Body of pancreas (tissue), 4 donors: ENCODE measurements around the gene TUBGCP2. TPM values are rescaled to one million over a fixed set of nuclear protein-coding genes. Genes with fewer than 3 reads are reported as not detected.

Experiments
- ATAC-seq: fragments of 150-250 bp; one replicate; pipeline ENCODE4 v1.9.1; 2016
- DNase-seq, 4 donors: peaks; one replicate each; pipeline ENCODE4 v3.0.0-alpha.2; 2019
- H3K27ac ChIP-seq, 4 donors: fragments of 200-600 bp; sonication (generic); 1 replicate in 3 of 4; 2 replicates in 1 of 4; pipeline versions ENCODE4 v1.5.1 to v1.6.1; 2016 to 2019; ENCODE audit warnings: mild to moderate bottlenecking in 1 of 4, mixed read lengths in 1 of 4, moderate library complexity in 1 of 4
- H3K27me3 ChIP-seq, 2 donors: fragments of 200-600 bp; sonication (generic); one replicate each; pipeline ENCODE4 v1.6.0; 2016; ENCODE audit warnings: mild to moderate bottlenecking in 1 of 2
- H3K36me3 ChIP-seq, 2 donors: fragments of 200-600 bp; sonication (generic); replicated peaks in 1 of 2; 2 replicates each; pipeline ENCODE4 v1.5.1; 2016; ENCODE audit warnings: low read depth in 2 of 2; ENCODE audit not compliant: insufficient read depth in 1 of 2
- H3K4me1 ChIP-seq: fragments of 200-600 bp; sonication (generic); one replicate; pipeline ENCODE4 v1.6.0; 2016
- H3K4me3 ChIP-seq, 2 donors: fragments of 200-600 bp; sonication (generic); 1 replicate in 1 of 2; 2 replicates in 1 of 2; pipeline ENCODE4 v1.5.1; 2016 to 2019
- H3K9me3 ChIP-seq, 3 donors: fragments of 200-600 bp; sonication (generic); 1 replicate in 2 of 3; 2 replicates in 1 of 3; pipeline ENCODE4 v1.5.1; 2016
- CTCF ChIP-seq, 7 experiments: fragments of 450-650 bp in 4 of 7; fragments of 200-600 bp in 3 of 7; sonication (generic) in 3 of 7; IDR thresholded peaks; one replicate each; pipeline ENCODE4 v1.5.1; 2016 to 2019; ENCODE audit warnings: antibody characterized with exemption in 7 of 7
- POLR2A ChIP-seq, 3 donors: fragments of 450-650 bp; IDR thresholded peaks; one replicate each; pipeline ENCODE4 v1.6.1; 2016; ENCODE audit warnings: antibody characterized with exemption in 3 of 3, mild to moderate bottlenecking in 2 of 3
- WGBS, 2 donors: methylation state at CpG; one replicate each; pipeline ENCODE4 v1.1.5; 2017; 5-methylcytosine and 5-hydroxymethylcytosine counted together
- intact Hi-C: fragments of 100-400 bp; cut with DNase I; formaldehyde crosslinking; loops from one replicate; pipeline ENCODE4 v1.15.1; 2023
- total RNA-seq, 2 donors: library from RNA; depleted of rRNA; stranded (reverse); fragments of >200 nt; gene quantifications; one replicate each; pipeline ENCODE4 v1.1.0, GENCODE V29; 2016

TUBGCP2 gene
- total RNA-seq, 2 donors from 2014 or later: 32.2 to 36.6 TPM

- H3K4me3 ChIP-seq: no peak overlapping the region
- H3K4me1 ChIP-seq: peaks cover 26% of the 10 kb centered on the region
- peaks cover 0 to 26% of the 10 kb centered on the region in 2 donors for H3K27me3 ChIP-seq
- H3K27ac ChIP-seq: no peak overlapping the region
- no peaks in the 10 kb centered on the region for H3K36me3 ChIP-seq
- 65 to 78% methylated on average over 8 to 15 of the region's 15 CpGs for WGBS, 2 donors
- DNase-seq: no peak
- TF ChIP-seq CTCF (IDR thresholded peaks at IDR 0.05): no peak
- TF ChIP-seq POLR2A (IDR thresholded peaks at IDR 0.05): no peak
- ATAC-seq: no peak
- H3K9me3 ChIP-seq: no peaks in the 10 kb centered on the region
- intact Hi-C loops: no loop called here
Measured at GRCh38 chr10:133239990-133240389, 68.7 kb downstream of the TUBGCP2 start.

GRCh38 chr10:133238466-133238804 is 70.2 kb downstream of the TUBGCP2 start:
- Histone ChIP-seq H3K27me3 (peaks cover 0 to 26% of the 10 kb centered on the region in 2 donors), H3K27ac (no peak overlapping the region), H3K4me3 (no peak overlapping the region), H3K9me3 (no peaks in the 10 kb centered on the region), H3K36me3 (no peaks in the 10 kb centered on the region), H3K4me1 (peaks cover 26% of the 10 kb centered on the region)
- DNase-seq: no peak
- WGBS, 2 donors: 0 to 19% methylated on average over 1 to 13 of the region's 15 CpGs
- ATAC-seq: no peak
- intact Hi-C loops: no loop called here
- TF ChIP-seq POLR2A (IDR thresholded peaks at IDR 0.05) (no peak), CTCF (IDR thresholded peaks at IDR 0.05) (no peak)

DNA sequence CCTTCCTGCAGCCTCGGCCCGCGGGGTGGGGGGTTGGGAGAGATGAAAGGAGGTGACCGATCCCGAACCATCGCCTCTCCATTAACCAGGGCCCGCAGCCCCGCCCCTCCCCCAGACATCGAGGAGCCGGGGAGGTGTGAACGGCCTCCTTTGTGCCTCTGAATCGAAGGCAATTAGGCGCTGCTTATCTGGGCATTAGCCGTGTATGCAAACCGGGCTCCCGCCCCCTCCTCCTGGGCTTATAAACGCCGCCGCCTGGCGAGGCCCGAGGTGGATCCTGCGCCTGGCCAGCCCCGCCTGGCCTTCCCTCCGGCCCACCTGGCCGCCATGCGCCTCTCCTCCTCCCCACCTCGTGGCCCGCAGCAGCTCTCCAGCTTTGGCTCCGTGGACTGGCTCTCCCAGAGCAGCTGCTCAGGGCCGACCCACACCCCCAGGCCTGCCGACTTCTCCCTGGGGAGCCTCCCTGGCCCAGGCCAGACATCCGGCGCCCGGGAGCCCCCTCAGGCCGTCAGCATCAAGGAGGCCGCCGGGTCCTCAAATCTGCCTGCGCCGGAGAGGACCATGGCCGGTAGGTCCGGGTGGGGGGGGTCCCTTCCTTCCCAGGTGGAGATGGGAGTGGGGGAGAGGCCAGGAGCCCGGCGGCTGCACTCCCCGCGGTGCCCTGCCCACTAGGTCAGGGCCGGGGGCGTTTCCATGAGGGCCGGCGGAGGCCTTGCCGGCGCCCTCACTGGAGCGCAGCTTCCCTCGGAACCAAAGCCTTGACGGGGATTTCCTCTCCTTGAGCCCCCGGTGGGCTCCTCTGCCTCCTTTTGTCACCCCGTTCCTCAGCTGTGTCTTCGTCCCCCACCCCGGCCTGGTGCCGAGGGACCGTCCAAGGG is 70.8 kb downstream of the TUBGCP2 start, which contains the start of gene VENTX:
VENTX (plus strand) TSS at position 268 of the 878 bp plus-strand sequence; CDS start at position 328, 60 bp downstream.
- Histone ChIP-seq H3K9me3 (no peaks in the 10 kb centered on the region), H3K27ac (no peak within 1 kb of the TSS), H3K27me3 (peaks cover 0 to 26% of the 10 kb centered on the region in 2 donors), H3K4me3 (no peak within 1 kb of the TSS), H3K4me1 (peaks cover 26% of the 10 kb centered on the region), H3K36me3 (no peaks in the 10 kb centered on the region)
- DNase-seq (no peak), ATAC-seq (no peak)
- intact Hi-C loops: no loop called here
- 10 to 13% methylated on average over 15 to 56 of the region's 60 CpGs for WGBS, 2 donors
- TF ChIP-seq POLR2A (IDR thresholded peaks at IDR 0.05) (no peak), CTCF (IDR thresholded peaks at IDR 0.05) (no peak)

- Histone ChIP-seq H3K27ac (no peak overlapping the region), H3K36me3 (no peaks in the 10 kb centered on the region), H3K27me3 (peaks cover 0 to 26% of the 10 kb centered on the region in 2 donors), H3K4me1 (peaks cover 26% of the 10 kb centered on the region), H3K9me3 (no peaks in the 10 kb centered on the region), H3K4me3 (no peak overlapping the region)
- TF ChIP-seq CTCF (IDR thresholded peaks at IDR 0.05): no peak
- no peak for TF ChIP-seq POLR2A (IDR thresholded peaks at IDR 0.05)
- DNase-seq (no peak), ATAC-seq (no peak)
- intact Hi-C loops: no loop called here
- 1% methylated on average over 32 of the region's 32 CpGs; no CpG with 5 or more reads in 1 of the 2 donors for WGBS, 2 donors
Measured at GRCh38 chr10:133237241-133237587, 71.5 kb downstream of the TUBGCP2 start.
